ENCODE measurements around the gene SECISBP2L.

- TF ChIP-seq EZH2 (IDR thresholded peaks at IDR 0.05), result no peak
- TF ChIP-seq CTCF (IDR thresholded peaks at IDR 0.05), result no peak
Observed at GRCh38 chr15:49044002-49044401, 2.2 kb downstream of the SECISBP2L start.

Data from neural progenitor cell (in vitro differentiated cells).